ENCODE data around the gene PTPRD. TPM values are rescaled to one million over a fixed set of nuclear protein-coding genes. Genes with fewer than 3 reads are reported as not detected.

The PTPRD gene
- total RNA-seq, 1 experiment from 2014 or later, result 32.5 TPM

- Mint-ChIP-seq H3K4me1 (peaks cover 5 to 10% of the 10 kb centered on the region in 2 experiments; a peak in 3 of 4 replicates), H3K36me3 (ENCODE audit: insufficient read depth in 1 of 3, low read depth in 3 of 3) (peaks cover 0 to 7% (median 0%) of the 10 kb centered on the region in 3 experiments; a peak in 2 of 7 replicates), H3K9me3 (no peaks in the 10 kb centered on the region), H3K27me3 (ENCODE audit: low read depth) (no peaks in the 10 kb centered on the region), H3K4me3 (no peak overlapping the region), H3K27ac (no peak overlapping the region)
- no peak overlapping the region for H2AFZ ChIP-seq (ENCODE audit: low read length)
- no peak overlapping the region for H4K91ac ChIP-seq (ENCODE audit: insufficient read length, low read depth, low read length)
- no peak overlapping the region for H2BK12ac ChIP-seq (ENCODE audit: insufficient read length, low read depth, low read length)
- no peaks in the 10 kb centered on the region for H3K23me2 ChIP-seq (ENCODE audit: insufficient read length, low read depth, low read length, poor library complexity, severe bottlenecking)
- no peaks in the 10 kb centered on the region; the same call in 1 of the 2 replicates for H3K4me1 ChIP-seq (ENCODE audit: insufficient read depth, low read length)
- H3K18ac ChIP-seq (ENCODE audit: insufficient read length, low read depth, low read length), result no peak overlapping the region
- no peak overlapping the region for H3K4me2 ChIP-seq (ENCODE audit: insufficient read depth, insufficient read length, low read length)
- H2BK20ac ChIP-seq (ENCODE audit: low read depth, low read length, poor library complexity, severe bottlenecking), result no peak overlapping the region
- no peak overlapping the region for H2BK120ac ChIP-seq (ENCODE audit: low read depth, low read length, poor library complexity, severe bottlenecking)
- no peak for TF ChIP-seq CTCF (conservative IDR thresholded peaks at IDR 0.05)
- H3K4ac ChIP-seq (ENCODE audit: low read depth, low read length), result no peak overlapping the region
- H3K27me3 ChIP-seq (ENCODE audit: insufficient read depth, low read length), result no peaks in the 10 kb centered on the region
- H3T11ph ChIP-seq (ENCODE audit: low read length), result no peak overlapping the region
- no peak overlapping the region for H2AK5ac ChIP-seq (ENCODE audit: insufficient read length, low read length)
- no peaks in the 10 kb centered on the region for H3K79me1 ChIP-seq (ENCODE audit: insufficient read depth, low read depth, low read length, poor library complexity, severe bottlenecking)
- no CpG with 5 or more reads among the region's 3 CpGs for WGBS (ENCODE audit: extremely low coverage, insufficient read length, low lambda C conversion rate)
- no peaks in the 10 kb centered on the region for H3K79me2 ChIP-seq (ENCODE audit: insufficient read depth, low read length)
- no peak overlapping the region for H4K5ac ChIP-seq (ENCODE audit: insufficient read length, low read depth, low read length)
- no peak overlapping the region for H3K27ac ChIP-seq (ENCODE audit: insufficient read length, low read depth, low read length)
- no peaks in the 10 kb centered on the region for H4K20me1 ChIP-seq (ENCODE audit: control insufficient read depth, insufficient read depth, insufficient read length)
- no peak overlapping the region for H3K56ac ChIP-seq (ENCODE audit: insufficient read length, low read depth, low read length)
- H2BK5ac ChIP-seq (ENCODE audit: insufficient read length, low read length), result no peak overlapping the region
- no peak overlapping the region for H3K14ac ChIP-seq (ENCODE audit: insufficient read depth, low read length)
- no peak overlapping the region for H2BK15ac ChIP-seq (ENCODE audit: low read depth, low read length)
- H3K9me3 ChIP-seq (ENCODE audit: control insufficient read depth, low read depth, low read length), result no peaks in the 10 kb centered on the region
- no peak for DNase-seq
- no peak overlapping the region for H3K23ac ChIP-seq (ENCODE audit: insufficient read length, low read depth, low read length)
- H4K8ac ChIP-seq (replicated peaks; ENCODE audit: insufficient read length, low read depth, low read length), result no peak overlapping the region
- no peak overlapping the region for H3K9ac ChIP-seq (ENCODE audit: extremely low read depth, insufficient read length, low read length)
Observed at GRCh38 chr9:8766096-8766495, 1846.7 kb downstream of the PTPRD start.

Data from H9 (cell line).